Stimulated activated naive B cell treated with anti-CD40 and anti-IgM and Interleukin-4, amounts not matched to agents 10 μg/mL and 1 μg/mL and 100 μg/mL, for 72 hours (primary cell): Measurements from ENCODE around the gene TMEM231.

Experiments used
- ATAC-seq, 2 donors: fragments of 150-1000 bp; cut with Tn5 transposase; replicated peaks; 2 replicates each; pipeline ENCODE4 v1.10.0; 2021; ENCODE audit warnings: moderate library complexity in 1 of 2
- DNase-seq: peaks from one replicate; pipeline ENCODE4 v3.0.0; 2021
- H3K27ac Mint-ChIP-seq: one replicate; pipeline ENCODE4 v1.8.0; 2022; ENCODE audit warnings: mild to moderate bottlenecking, mixed read lengths
- H3K27me3 Mint-ChIP-seq, 2 donors: one replicate each; pipeline ENCODE4 v1.8.0; 2022; ENCODE audit warnings: mixed read lengths in 2 of 2
- H3K36me3 Mint-ChIP-seq, 2 donors: one replicate each; pipeline ENCODE4 v1.8.0; 2022; ENCODE audit warnings: mixed read lengths in 2 of 2, mild to moderate bottlenecking in 1 of 2
- H3K4me1 Mint-ChIP-seq, 2 donors: one replicate each; pipeline ENCODE4 v1.8.0; 2022; ENCODE audit warnings: mixed read lengths in 2 of 2, mild to moderate bottlenecking in 1 of 2
- H3K4me3 Mint-ChIP-seq, 2 donors: one replicate each; pipeline ENCODE4 v1.8.0; 2022; ENCODE audit warnings: mild to moderate bottlenecking in 2 of 2, mixed read lengths in 2 of 2, moderate library complexity in 1 of 2
- H3K9me3 Mint-ChIP-seq, 2 donors: one replicate each; pipeline ENCODE4 v1.8.0; 2022; ENCODE audit warnings: mixed read lengths in 2 of 2, mild to moderate bottlenecking in 1 of 2

TMEM231 gene

DNA sequence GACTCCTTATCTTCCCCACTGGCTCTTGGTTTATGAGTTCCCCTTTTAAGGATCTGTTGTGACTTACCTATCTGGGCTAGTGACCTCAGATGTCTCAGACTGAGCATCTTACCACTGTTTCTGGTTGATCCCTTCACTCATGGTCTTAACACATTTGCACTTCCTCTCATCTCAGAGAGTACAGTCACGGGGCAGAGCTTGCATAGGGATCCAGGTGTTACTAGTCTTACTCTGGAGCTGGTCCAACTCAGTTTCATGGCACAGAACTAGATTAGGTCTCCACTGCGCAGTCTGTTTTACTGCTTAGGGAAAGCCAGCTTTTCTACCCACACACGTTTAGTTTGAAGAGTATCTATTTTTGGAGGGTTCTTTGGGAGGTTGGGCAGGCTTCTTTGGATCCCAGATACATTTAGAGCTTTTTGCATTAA, 20.3 kb upstream of the TMEM231 start:
- Mint-ChIP-seq H3K4me3 (no peak overlapping the region), H3K27ac (peak overlapping the region; percentile 59)
- ATAC-seq, result peak; percentile 58 to 73

GRCh38 chr16:75575958-75576357, 19.9 kb upstream of the TMEM231 start:
- no peak for ATAC-seq
- peak overlapping the region; percentile 59 for H3K27ac Mint-ChIP-seq
- peaks cover 53% of the 10 kb centered on the region in 2 donors for H3K36me3 Mint-ChIP-seq
- DNase-seq, result no peak
- H3K27me3 Mint-ChIP-seq, result no peaks in the 10 kb centered on the region
- H3K9me3 Mint-ChIP-seq, result no peaks in the 10 kb centered on the region
- H3K4me1 Mint-ChIP-seq, result peaks cover 32 to 65% of the 10 kb centered on the region in 2 donors
- H3K4me3 Mint-ChIP-seq, result no peak overlapping the region

More for the DNA sequence above, 20.3 kb upstream of the TMEM231 start:
- Mint-ChIP-seq H3K36me3 (peaks cover 50 to 52% of the 10 kb centered on the region in 2 donors), H3K9me3 (no peaks in the 10 kb centered on the region), H3K4me1 (peaks cover 31 to 65% of the 10 kb centered on the region in 2 donors), H3K27me3 (no peaks in the 10 kb centered on the region)
- DNase-seq, result no peak

DNA sequence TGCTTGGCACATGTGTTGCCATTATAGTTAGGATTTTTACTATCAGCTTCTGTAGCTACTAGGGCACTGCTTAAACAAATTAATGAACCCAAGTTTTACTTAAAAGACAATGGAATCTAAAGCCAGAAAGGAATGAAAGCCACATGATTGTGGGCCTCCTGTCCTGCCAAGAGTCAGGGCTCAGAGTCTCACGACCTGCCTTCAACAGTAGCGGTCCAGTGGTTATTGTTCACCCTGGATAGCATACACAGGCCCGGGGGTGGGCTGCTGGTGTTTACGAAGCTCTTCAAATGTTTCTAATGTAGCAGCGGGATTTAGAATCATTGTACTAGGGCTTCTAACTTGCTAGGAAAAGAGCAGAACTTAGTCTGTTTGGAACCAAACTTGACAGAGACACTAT, 17.9 kb upstream of the TMEM231 start:
- H3K4me3 Mint-ChIP-seq, result no peak overlapping the region
- ATAC-seq (no peak), DNase-seq (no peak)
- peaks cover 39 to 69% of the 10 kb centered on the region in 2 donors for H3K4me1 Mint-ChIP-seq
- no peaks in the 10 kb centered on the region for H3K27me3 Mint-ChIP-seq
- peak overlapping the region; percentile 11 for H3K27ac Mint-ChIP-seq
- H3K9me3 Mint-ChIP-seq, result no peaks in the 10 kb centered on the region
- H3K36me3 Mint-ChIP-seq, result peaks cover 58 to 61% of the 10 kb centered on the region in 2 donors

DNA sequence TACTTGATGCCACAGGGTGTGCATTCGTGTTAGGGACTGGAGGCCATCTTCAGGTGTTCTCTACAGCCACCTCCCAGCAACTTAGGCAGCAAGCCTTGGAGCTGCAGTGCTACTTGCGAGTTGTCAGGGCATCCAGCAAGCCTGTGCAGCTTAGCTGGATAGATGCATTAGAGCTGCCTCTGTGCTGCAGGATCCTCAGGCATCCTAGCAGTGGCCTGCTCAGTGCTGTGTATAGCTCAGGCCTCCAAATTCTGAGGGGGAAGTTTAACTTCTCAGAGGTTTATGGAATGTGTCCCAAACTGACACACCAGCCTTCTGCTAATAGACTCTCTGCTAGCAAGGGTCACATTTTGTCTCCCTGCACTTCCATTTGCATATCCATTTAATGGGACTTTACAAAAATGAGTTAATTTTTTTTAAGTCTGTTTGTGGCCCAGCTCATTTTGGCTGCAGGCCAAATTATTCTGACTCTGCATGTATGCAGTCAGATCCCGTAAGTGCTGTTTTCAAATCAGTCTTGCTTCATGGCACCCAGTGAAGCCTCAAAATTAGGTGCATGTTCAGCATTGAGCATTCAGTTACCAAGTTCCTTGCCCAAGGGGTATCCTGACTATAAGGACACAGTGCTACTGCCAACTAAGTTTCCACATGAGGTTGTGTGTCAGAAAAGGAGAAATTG, 17.0 kb upstream of the TMEM231 start:
- Mint-ChIP-seq H3K27ac (peak overlapping the region; percentile 92), H3K27me3 (no peaks in the 10 kb centered on the region), H3K36me3 (peaks cover 53 to 57% of the 10 kb centered on the region in 2 donors)

GRCh38 chr16:75570396-75571065, 14.5 kb upstream of the TMEM231 start:
- Mint-ChIP-seq H3K27me3 (no peaks in the 10 kb centered on the region), H3K36me3 (peaks cover 45 to 52% of the 10 kb centered on the region in 2 donors), H3K4me3 (peak overlapping the region; percentile 55 to 76), H3K9me3 (no peaks in the 10 kb centered on the region), H3K27ac (peak overlapping the region; percentile 89), H3K4me1 (peaks cover 40 to 71% of the 10 kb centered on the region in 2 donors)
- DNase-seq (no peak), ATAC-seq (peak; percentile 52 to 55)

More for the DNA sequence above, 17.0 kb upstream of the TMEM231 start:
- Mint-ChIP-seq H3K4me3 (peak overlapping the region in 1 of 2 donors; percentile 13), H3K4me1 (peaks cover 37 to 65% of the 10 kb centered on the region in 2 donors), H3K9me3 (no peaks in the 10 kb centered on the region)
- DNase-seq, result no peak
- no peak for ATAC-seq

DNA sequence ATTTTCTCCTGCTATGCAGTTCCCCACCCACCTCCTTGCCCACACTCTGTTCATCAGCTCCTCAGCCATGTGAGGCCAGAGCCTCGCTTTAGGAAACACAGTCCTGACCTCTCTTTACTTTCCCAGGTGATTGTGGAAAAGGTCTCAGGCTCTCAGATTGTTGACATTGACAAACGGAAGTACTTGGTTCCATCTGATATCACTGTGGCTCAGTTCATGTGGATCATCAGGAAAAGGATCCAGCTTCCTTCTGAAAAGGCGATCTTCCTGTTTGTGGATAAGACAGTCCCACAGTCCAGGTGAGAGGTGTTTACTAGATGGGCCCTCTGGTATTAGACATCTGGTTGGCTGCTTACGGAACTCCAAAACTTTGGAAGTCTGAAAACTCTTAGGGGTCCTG, 11.9 kb upstream of the TMEM231 start:
- Mint-ChIP-seq H3K36me3 (peaks cover 29 to 40% of the 10 kb centered on the region in 2 donors), H3K27ac (no peak overlapping the region), H3K27me3 (peaks cover 0 to under 1% of the 10 kb centered on the region in 2 donors), H3K4me3 (peak overlapping the region in 1 of 2 donors; percentile 9), H3K9me3 (no peaks in the 10 kb centered on the region), H3K4me1 (peaks cover 36 to 69% of the 10 kb centered on the region in 2 donors)
- DNase-seq (no peak), ATAC-seq (no peak)

GRCh38 chr16:75566758-75567255, 10.8 kb upstream of the TMEM231 start:
- Mint-ChIP-seq H3K4me3 (peak overlapping the region; percentile 93 to 99), H3K9me3 (no peaks in the 10 kb centered on the region), H3K27ac (peak overlapping the region; percentile 75), H3K36me3 (peaks cover 20 to 30% of the 10 kb centered on the region in 2 donors), H3K27me3 (peaks cover 0 to 5% of the 10 kb centered on the region in 2 donors), H3K4me1 (peaks cover 29 to 57% of the 10 kb centered on the region in 2 donors)
- DNase-seq, result no peak
- ATAC-seq, result peak in 1 of 2 donors; percentile 1

DNA sequence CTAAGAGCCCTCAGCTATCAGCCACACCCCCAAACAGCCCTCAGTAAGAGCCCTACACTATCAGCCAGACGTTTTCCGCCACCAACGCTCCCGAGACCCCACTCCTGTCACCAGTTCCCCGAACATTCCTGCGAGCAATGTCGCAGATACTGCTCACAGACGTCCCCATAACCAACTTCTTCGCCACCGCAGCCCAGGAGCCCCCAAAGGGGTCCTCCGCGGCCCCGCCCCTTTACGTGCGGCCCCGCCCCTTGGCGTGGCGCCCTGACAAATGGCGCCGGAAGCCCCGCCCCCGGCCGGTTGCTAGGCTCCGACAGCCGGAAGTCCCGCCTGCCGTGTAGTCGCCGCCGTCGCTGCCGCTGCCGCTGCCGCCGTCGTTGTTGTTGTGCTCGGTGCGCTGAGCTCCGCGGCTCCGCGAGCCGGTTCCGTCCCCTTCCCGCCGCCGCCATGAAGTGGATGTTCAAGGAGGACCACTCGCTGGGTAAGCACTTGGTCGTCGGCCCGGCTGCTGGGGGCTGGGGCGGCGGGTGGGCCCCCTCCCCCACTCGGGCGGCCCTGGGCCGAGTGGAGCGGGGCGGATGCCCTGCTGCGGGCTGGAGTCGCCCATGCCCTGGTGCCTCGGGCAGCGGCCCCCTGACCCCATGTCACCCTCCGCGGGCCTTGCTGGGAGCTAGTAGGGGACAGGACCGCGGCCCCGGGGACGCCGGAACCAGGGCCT, 10.1 kb upstream of the TMEM231 start, which contains the start of gene GABARAPL2:
TSS of gene GABARAPL2 (plus strand) at position 340 of the 718 bp plus-strand sequence. CDS start at position 448, 108 bp downstream.
- peaks cover 0 to 5% of the 10 kb centered on the region in 2 donors for H3K27me3 Mint-ChIP-seq
- no peaks in the 10 kb centered on the region for H3K9me3 Mint-ChIP-seq
- ATAC-seq (peak; percentile 80 to 82), DNase-seq (peak; percentile 85)
- peaks cover 15 to 24% of the 10 kb centered on the region in 2 donors for H3K36me3 Mint-ChIP-seq
- peaks cover 26 to 51% of the 10 kb centered on the region in 2 donors for H3K4me1 Mint-ChIP-seq
- peak within 1 kb of the TSS; percentile 98 for H3K27ac Mint-ChIP-seq
- H3K4me3 Mint-ChIP-seq, result peak within 1 kb of the TSS; percentile 93 to 99

- peaks cover 12 to 22% of the 10 kb centered on the region in 2 donors for H3K36me3 Mint-ChIP-seq
- peak overlapping the region; percentile 93 to 99 for H3K4me3 Mint-ChIP-seq
- peak overlapping the region; percentile 98 for H3K27ac Mint-ChIP-seq
- ATAC-seq (no peak), DNase-seq (no peak)
- H3K4me1 Mint-ChIP-seq, result peaks cover 22 to 49% of the 10 kb centered on the region in 2 donors
- no peaks in the 10 kb centered on the region for H3K9me3 Mint-ChIP-seq
- H3K27me3 Mint-ChIP-seq, result peaks cover 0 to 5% of the 10 kb centered on the region in 2 donors
Observed at GRCh38 chr16:75565640-75566039, 9.6 kb upstream of the TMEM231 start.

DNA sequence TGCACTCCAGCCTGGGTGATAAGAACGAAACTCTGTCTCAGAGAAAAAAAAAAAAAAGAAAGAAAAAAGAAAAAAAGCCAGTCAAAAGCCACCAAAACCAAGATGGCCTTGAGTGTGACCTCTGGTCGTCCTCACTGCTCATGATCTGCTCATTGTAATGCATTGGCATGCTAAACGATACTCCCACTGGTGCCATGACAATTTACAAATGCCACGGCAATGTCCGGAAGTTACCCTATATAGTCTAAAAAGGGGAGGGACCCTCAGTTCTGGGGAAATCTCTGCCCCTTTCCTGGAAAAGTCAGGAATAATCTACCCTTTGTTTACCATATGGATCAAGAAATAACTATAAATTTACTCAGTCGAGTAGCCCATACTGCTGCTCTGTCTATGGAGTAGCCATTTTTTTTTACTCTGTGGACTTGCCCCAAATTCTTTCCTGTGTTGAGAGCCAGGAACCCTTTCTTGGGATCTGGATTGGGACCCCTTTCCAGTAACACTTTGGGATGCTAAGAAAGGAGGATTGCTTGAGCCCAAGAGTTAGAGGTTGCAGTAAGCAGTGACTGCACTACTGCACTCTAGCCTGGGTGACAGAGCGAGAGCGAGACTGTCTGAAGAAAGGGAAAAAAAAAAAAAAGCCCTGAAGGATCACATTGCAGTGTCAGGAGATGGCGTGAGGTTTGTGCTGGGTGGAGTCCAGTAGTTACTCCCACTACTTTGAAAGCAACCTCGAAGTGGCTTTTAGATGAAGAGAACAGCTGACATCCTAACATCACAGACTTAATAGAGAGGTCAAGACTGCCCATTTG, 3.7 kb upstream of the TMEM231 start:
- H3K27ac Mint-ChIP-seq, result no peak overlapping the region
- DNase-seq (no peak), ATAC-seq (no peak)
- H3K4me1 Mint-ChIP-seq, result peaks cover 6 to 17% of the 10 kb centered on the region in 2 donors
- no peak overlapping the region for H3K4me3 Mint-ChIP-seq
- H3K36me3 Mint-ChIP-seq, result no peaks in the 10 kb centered on the region
- no peaks in the 10 kb centered on the region for H3K9me3 Mint-ChIP-seq
- peaks cover 7 to 12% of the 10 kb centered on the region in 2 donors for H3K27me3 Mint-ChIP-seq

DNA sequence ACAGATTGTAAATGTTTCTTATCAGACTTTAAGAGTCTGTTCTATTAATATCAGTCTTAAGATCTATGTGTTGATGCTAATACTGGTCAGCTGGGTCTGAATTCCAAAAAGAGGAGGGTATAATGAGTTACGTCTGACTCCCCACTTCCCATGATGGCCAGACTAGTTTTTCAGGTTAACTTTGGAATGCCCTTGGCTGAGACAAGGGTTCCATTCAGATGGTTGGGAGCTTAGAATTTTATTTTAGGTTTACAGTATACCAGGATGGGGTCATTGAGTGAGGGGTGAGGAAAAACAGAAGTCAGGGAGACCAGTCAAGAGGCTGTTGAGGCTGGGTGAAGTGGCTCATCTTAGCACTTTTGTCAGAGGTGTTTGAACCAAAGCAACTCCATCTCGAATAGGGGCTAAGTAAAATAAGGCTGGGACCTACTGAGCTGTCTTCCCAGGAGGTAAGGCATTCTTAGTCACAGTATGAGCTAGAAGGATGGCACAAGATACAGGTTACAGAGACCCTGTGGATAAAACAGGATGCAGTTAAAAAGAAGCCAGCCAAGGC, 2.9 kb upstream of the TMEM231 start:
- H3K4me3 Mint-ChIP-seq, result no peak overlapping the region
- peaks cover 7 to 12% of the 10 kb centered on the region in 2 donors for H3K27me3 Mint-ChIP-seq
- no peaks in the 10 kb centered on the region for H3K9me3 Mint-ChIP-seq
- DNase-seq (no peak), ATAC-seq (no peak)
- peaks cover 0 to 1% of the 10 kb centered on the region in 2 donors for H3K36me3 Mint-ChIP-seq
- no peak overlapping the region for H3K27ac Mint-ChIP-seq
- H3K4me1 Mint-ChIP-seq, result peaks cover 6 to 11% of the 10 kb centered on the region in 2 donors

GRCh38 chr16:75556431-75556950, 439 bp upstream of the TMEM231 start:
- Mint-ChIP-seq H3K9me3 (no peaks in the 10 kb centered on the region), H3K4me1 (peaks cover 6 to 11% of the 10 kb centered on the region in 2 donors), H3K27ac (peak overlapping the region; percentile 97), H3K4me3 (peak overlapping the region; percentile 93 to 100), H3K27me3 (peaks cover 14 to 15% of the 10 kb centered on the region in 2 donors), H3K36me3 (peaks cover 0 to 11% of the 10 kb centered on the region in 2 donors)
- DNase-seq, result no peak
- no peak for ATAC-seq

GRCh38 chr16:75555213-75555706, 792 bp downstream of the TMEM231 start:
- ATAC-seq (peak; percentile 42 to 56), DNase-seq (peak; percentile 44)
- peaks cover 0 to 11% of the 10 kb centered on the region in 2 donors for H3K36me3 Mint-ChIP-seq
- peaks cover 9 to 14% of the 10 kb centered on the region in 2 donors for H3K4me1 Mint-ChIP-seq
- no peaks in the 10 kb centered on the region for H3K9me3 Mint-ChIP-seq
- H3K27ac Mint-ChIP-seq, result peak overlapping the region; percentile 97
- peaks cover 14 to 15% of the 10 kb centered on the region in 2 donors for H3K27me3 Mint-ChIP-seq
- peak overlapping the region; percentile 93 to 100 for H3K4me3 Mint-ChIP-seq
